SJSA1 (cell line): ENCODE measurements around the gene MTUS2. TPM values are rescaled to one million over a fixed set of nuclear protein-coding genes. Genes with fewer than 3 reads are reported as not detected.

Source experiments
- DNase-seq, 2 experiments: peaks; one replicate each; pipeline ENCODE4 v3.0.0-alpha.2; 2015 to 2020; ENCODE audit warnings: low spot score in 2 of 2, low read depth in 1 of 2
- H3K27ac ChIP-seq: fragments of 250-450 bp; sonication (Bioruptor Pico); 2 replicates; pipeline ENCODE4 v1.5.1; 2020; ENCODE audit warnings: mild to moderate bottlenecking, moderate library complexity
- H3K27me3 ChIP-seq: fragments of 250-450 bp; sonication (Bioruptor Pico); replicated peaks from 2 replicates; pipeline ENCODE4 v1.5.1; 2020; ENCODE audit warnings: mild to moderate bottlenecking, moderate library complexity
- H3K36me3 ChIP-seq: fragments of 250-450 bp; sonication (Bioruptor Pico); 2 replicates; pipeline ENCODE4 v1.5.1; 2020; ENCODE audit warnings: mild to moderate bottlenecking
- H3K4me1 ChIP-seq: fragments of 250-450 bp; sonication (Bioruptor Pico); replicated peaks from 2 replicates; pipeline ENCODE4 v1.6.1; 2021; ENCODE audit warnings: mild to moderate bottlenecking
- H3K4me3 ChIP-seq: fragments of 250-450 bp; sonication (Bioruptor Pico); 2 replicates; pipeline ENCODE4 v1.5.1; 2020; ENCODE audit warnings: mild to moderate bottlenecking
- H3K9me3 ChIP-seq: fragments of 250-450 bp; sonication (Bioruptor Pico); replicated peaks from 2 replicates; pipeline ENCODE4 v1.5.1; 2020; ENCODE audit warnings: mild to moderate bottlenecking
- total RNA-seq: library from RNA; depleted of rRNA; stranded (reverse); fragments of >200 nt; shearing (Covaris generic); gene quantifications from 2 replicates; pipeline ENCODE4 v1.2.3, GENCODE V29; 2014

MTUS2 gene
- total RNA-seq, 1 experiment from 2014 or later: not detected

- H3K27me3 ChIP-seq: peaks cover 4% of the 10 kb centered on the region; the same call in 1 of the 2 replicates
- no peaks in the 10 kb centered on the region for H3K36me3 ChIP-seq
- no peak overlapping the region for H3K4me3 ChIP-seq
Observed at GRCh38 chr13:29270271-29270985, 450.3 kb downstream of the MTUS2 start.

DNA sequence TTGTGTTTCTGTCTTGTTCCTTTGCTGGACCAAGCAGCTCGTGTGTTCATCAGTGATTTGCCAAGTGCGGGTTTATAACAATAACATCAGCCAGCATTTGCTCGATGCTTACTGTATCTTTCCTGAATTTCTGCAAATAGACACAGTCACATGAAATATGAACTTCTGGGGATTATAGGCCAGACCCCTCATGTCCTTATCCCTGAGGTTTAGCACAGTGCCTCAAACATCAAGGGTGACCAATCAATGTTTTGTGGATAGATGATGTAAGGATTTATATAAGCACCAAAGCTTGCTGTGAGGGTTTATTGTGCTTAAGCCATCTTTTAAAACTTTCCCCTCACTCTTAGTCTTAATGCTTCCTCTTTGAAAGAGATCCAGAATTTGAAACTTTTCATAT lies 451.5 kb downstream of the MTUS2 start:
- Histone ChIP-seq H3K4me1 (no peaks in the 10 kb centered on the region), H3K27me3 (peaks cover 4% of the 10 kb centered on the region; the same call in 1 of the 2 replicates), H3K36me3 (no peaks in the 10 kb centered on the region), H3K27ac (no peak overlapping the region), H3K9me3 (no peaks in the 10 kb centered on the region), H3K4me3 (no peak overlapping the region)
- DNase-seq: no peak

More at GRCh38 chr13:29270271-29270985, 450.3 kb downstream of the MTUS2 start:
- Histone ChIP-seq H3K27ac (no peak overlapping the region), H3K4me1 (no peaks in the 10 kb centered on the region), H3K9me3 (no peaks in the 10 kb centered on the region)
- DNase-seq: no peak

GRCh38 chr13:29279356-29280254 lies 459.5 kb downstream of the MTUS2 start:
- Histone ChIP-seq H3K27me3 (peaks cover 3% of the 10 kb centered on the region; the same call in 1 of the 2 replicates), H3K9me3 (no peaks in the 10 kb centered on the region), H3K27ac (no peak overlapping the region), H3K4me1 (no peaks in the 10 kb centered on the region), H3K4me3 (no peak overlapping the region), H3K36me3 (no peaks in the 10 kb centered on the region)
- DNase-seq: no peak

DNA sequence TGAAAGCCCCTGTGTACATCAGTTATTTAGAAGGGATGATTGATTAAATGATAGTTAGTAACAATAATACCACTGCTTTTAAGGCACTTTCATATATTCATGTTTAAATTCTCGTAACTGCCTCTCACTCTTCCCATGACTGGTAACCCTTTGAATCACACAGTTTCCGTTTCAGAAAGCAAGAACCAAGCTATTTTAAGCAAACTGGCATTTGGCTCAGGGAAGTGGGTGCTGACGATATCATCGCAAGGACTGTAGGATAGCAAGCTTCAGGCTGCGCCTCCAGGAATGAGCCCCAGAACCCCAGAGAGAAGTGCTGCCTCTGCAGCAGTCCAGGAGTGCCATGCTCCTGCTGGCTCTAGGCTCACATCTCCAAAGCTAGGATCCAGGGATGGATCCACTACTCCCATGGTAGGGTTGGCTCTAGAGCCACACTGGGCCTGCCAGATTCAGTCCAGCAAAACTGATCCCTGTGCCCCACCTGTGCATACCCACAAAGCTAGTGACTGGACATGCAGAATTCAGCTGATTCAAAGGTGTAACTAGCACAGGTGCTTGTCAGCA lies 461.9 kb downstream of the MTUS2 start:
- Histone ChIP-seq H3K27me3 (peaks cover 3% of the 10 kb centered on the region; the same call in 1 of the 2 replicates), H3K4me1 (no peaks in the 10 kb centered on the region), H3K27ac (no peak overlapping the region), H3K9me3 (no peaks in the 10 kb centered on the region), H3K4me3 (no peak overlapping the region), H3K36me3 (no peaks in the 10 kb centered on the region)
- DNase-seq: no peak

- Histone ChIP-seq H3K27ac (no peak overlapping the region), H3K36me3 (no peaks in the 10 kb centered on the region), H3K27me3 (peaks cover 3% of the 10 kb centered on the region; the same call in 1 of the 2 replicates), H3K9me3 (no peaks in the 10 kb centered on the region), H3K4me3 (no peak overlapping the region), H3K4me1 (no peaks in the 10 kb centered on the region)
- DNase-seq: no peak
Observed at GRCh38 chr13:29284726-29285125, 464.6 kb downstream of the MTUS2 start.

DNA sequence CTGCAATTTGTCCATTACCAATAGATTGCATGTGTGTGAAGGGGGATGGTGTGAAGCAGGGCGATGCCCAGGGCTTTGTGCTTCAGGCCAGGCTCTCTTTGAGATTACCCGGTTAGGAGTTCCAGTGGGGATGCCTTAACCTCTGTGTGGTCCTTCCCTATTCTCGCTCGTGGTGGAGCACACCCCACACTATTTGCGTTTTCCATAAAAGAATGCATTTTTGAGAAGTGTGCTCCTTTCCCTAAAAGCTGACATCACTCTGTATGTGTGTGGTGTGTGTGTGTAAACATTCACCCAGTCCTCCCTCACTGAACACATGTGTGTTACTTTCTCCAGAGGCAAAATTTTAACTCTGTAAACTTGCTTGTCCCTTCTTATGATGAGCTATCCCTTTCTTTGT lies 467.1 kb downstream of the MTUS2 start:
- Histone ChIP-seq H3K27me3 (no peaks in the 10 kb centered on the region), H3K9me3 (no peaks in the 10 kb centered on the region), H3K27ac (no peak overlapping the region), H3K4me3 (no peak overlapping the region), H3K36me3 (no peaks in the 10 kb centered on the region), H3K4me1 (no peaks in the 10 kb centered on the region)
- DNase-seq: no peak

- Histone ChIP-seq H3K4me3 (no peak overlapping the region), H3K36me3 (no peaks in the 10 kb centered on the region), H3K27ac (no peak overlapping the region), H3K4me1 (no peaks in the 10 kb centered on the region), H3K27me3 (no peaks in the 10 kb centered on the region), H3K9me3 (no peaks in the 10 kb centered on the region)
- DNase-seq: no peak
Observed at GRCh38 chr13:29292045-29292444, 471.9 kb downstream of the MTUS2 start.

DNA sequence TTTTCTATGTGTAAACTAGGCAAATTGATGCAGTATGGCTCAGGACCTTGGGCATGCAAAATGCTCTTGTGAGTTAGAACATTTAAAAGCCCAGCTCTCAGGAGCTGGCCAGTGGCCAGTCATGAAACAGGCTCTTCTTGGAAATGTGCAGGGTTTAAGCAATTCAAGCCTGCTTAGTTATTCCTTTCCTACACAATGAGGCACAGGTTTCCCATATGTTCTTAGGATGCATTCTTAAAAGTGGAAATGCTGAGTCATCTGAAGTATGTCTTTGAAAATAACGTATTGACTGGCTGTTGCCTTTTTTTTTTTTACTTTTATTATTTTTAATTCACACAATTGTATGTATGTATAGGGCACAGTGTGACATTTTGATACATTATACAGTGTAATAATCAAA lies 474.7 kb downstream of the MTUS2 start:
- no peaks in the 10 kb centered on the region for H3K9me3 ChIP-seq
- no peak overlapping the region for H3K27ac ChIP-seq
- no peaks in the 10 kb centered on the region for H3K27me3 ChIP-seq
- DNase-seq: no peak
- H3K36me3 ChIP-seq: no peaks in the 10 kb centered on the region
- no peak overlapping the region for H3K4me3 ChIP-seq
- H3K4me1 ChIP-seq: no peaks in the 10 kb centered on the region

DNA sequence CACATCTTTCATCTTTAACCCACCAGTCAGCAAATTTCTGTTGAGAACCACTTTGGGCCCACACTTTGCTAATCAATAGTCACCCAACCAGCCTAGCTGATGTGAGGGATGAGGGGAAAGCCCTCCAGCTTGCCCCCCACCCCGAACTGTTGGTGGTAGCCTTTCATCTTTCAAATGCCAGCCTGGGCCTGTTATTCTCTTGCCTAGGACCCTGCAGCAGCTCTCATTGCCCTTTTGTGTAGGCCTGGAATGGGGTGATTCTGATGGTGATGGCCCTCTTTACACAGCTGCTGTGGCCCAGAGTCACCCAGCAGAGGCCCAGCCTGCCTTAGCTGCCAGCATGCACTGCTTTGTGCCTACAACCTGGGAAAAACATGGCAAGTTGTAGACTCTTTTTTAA lies 480.9 kb downstream of the MTUS2 start:
- no peaks in the 10 kb centered on the region for H3K9me3 ChIP-seq
- no peak overlapping the region for H3K27ac ChIP-seq
- no peak for DNase-seq
- H3K4me3 ChIP-seq: no peak overlapping the region
- H3K4me1 ChIP-seq: no peaks in the 10 kb centered on the region
- no peaks in the 10 kb centered on the region for H3K36me3 ChIP-seq
- H3K27me3 ChIP-seq: no peaks in the 10 kb centered on the region

- no peak for DNase-seq
- no peaks in the 10 kb centered on the region for H3K9me3 ChIP-seq
- no peak overlapping the region for H3K27ac ChIP-seq
- H3K4me3 ChIP-seq: no peak overlapping the region
- H3K27me3 ChIP-seq: no peaks in the 10 kb centered on the region
- H3K4me1 ChIP-seq: no peaks in the 10 kb centered on the region
- H3K36me3 ChIP-seq: no peaks in the 10 kb centered on the region
Observed at GRCh38 chr13:29304148-29304547, 484.0 kb downstream of the MTUS2 start.

DNA sequence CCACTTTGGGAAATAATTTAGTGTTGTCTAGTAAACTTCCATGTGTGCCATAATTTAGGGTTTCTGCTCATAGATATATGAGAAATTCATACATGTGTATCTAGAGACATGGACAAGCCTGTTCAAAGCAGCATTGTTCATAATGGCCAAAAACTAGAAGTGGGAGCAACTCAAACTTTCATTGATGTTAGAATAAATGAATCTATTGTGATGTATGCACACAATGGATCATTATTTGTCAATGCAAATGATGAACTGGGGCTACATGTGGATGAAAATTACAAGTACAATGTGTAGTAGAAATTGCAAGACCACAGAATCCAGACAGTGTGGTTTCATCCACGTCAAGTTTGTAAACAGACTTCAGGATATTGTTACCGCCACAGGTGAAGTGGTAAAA lies 490.7 kb downstream of the MTUS2 start:
- H3K9me3 ChIP-seq: no peaks in the 10 kb centered on the region
- no peak overlapping the region for H3K4me3 ChIP-seq
- H3K4me1 ChIP-seq: no peaks in the 10 kb centered on the region
- H3K27me3 ChIP-seq: no peaks in the 10 kb centered on the region
- no peaks in the 10 kb centered on the region for H3K36me3 ChIP-seq
- DNase-seq: no peak
- H3K27ac ChIP-seq: no peak overlapping the region

- H3K4me3 ChIP-seq: no peak overlapping the region
- no peaks in the 10 kb centered on the region for H3K9me3 ChIP-seq
- no peaks in the 10 kb centered on the region for H3K4me1 ChIP-seq
- DNase-seq: no peak
- H3K27me3 ChIP-seq: 0 out of 2 replicates have a peak, but pooled peaks cover 3% of the 10 kb centered on the region
- no peaks in the 10 kb centered on the region for H3K36me3 ChIP-seq
- no peak overlapping the region for H3K27ac ChIP-seq
Observed at GRCh38 chr13:29315847-29316246, 495.7 kb downstream of the MTUS2 start.

GRCh38 chr13:29317828-29318227 lies 497.7 kb downstream of the MTUS2 start:
- no peaks in the 10 kb centered on the region for H3K9me3 ChIP-seq
- H3K27ac ChIP-seq: no peak overlapping the region
- H3K27me3 ChIP-seq: 0 out of 2 replicates have a peak, but pooled peaks cover 3% of the 10 kb centered on the region
- no peak overlapping the region for H3K4me3 ChIP-seq
- H3K4me1 ChIP-seq: no peaks in the 10 kb centered on the region
- no peak for DNase-seq
- H3K36me3 ChIP-seq: no peaks in the 10 kb centered on the region

GRCh38 chr13:29318741-29319140 lies 498.6 kb downstream of the MTUS2 start:
- H3K4me1 ChIP-seq: no peaks in the 10 kb centered on the region
- DNase-seq: no peak

More at GRCh38 chr13:29318741-29319140, 498.6 kb downstream of the MTUS2 start:
- 0 out of 2 replicates have a peak, but pooled peaks cover 3% of the 10 kb centered on the region for H3K27me3 ChIP-seq
- H3K4me3 ChIP-seq: no peak overlapping the region
- H3K36me3 ChIP-seq: no peaks in the 10 kb centered on the region
- H3K27ac ChIP-seq: no peak overlapping the region
- no peaks in the 10 kb centered on the region for H3K9me3 ChIP-seq
